ENCODE measurements around the gene TERT. TPM values are rescaled to one million over a fixed set of nuclear protein-coding genes. Genes with fewer than 3 reads are reported as not detected.

The TERT gene
- total and polyA plus RNA-seq, 2 of the 13 experiments (the other 11 are each of a cell fraction or from before 2014, with no cell fraction given), result 4.3 to 5.9 TPM

DNA sequence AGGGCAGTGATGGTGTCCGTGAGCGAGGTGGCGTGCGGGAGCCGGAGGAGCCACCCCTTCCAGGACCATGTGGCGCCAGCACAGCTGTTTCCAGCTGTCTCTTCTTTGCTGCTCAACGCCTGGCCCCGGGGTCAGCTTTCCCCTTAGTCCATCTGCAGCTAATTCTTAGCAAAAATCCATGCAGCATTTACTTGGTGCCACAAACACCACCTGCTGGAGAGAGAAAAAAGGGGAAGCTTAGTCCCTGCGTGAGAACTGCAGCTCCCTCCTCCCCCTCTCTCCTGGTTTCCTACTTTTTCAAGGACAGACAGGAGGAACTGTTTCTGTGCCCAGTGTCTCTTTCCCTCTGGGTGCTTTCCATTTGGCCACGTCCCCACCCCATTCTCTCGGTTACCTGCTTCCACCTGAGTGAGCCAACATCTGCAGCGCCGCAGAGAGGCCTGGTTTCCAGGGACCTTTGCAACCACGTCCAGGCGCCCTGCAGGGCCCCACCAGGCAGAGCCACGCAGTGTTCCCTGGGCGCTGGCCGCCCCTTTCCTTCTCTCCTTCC lies 90.1 kb downstream of the TERT start (continued):
- TF ChIP-seq HDAC2 (CRISPR knock-in tag; IDR thresholded peaks at IDR 0.05) (no peak), WIZ (CRISPR knock-in tag; IDR thresholded peaks at IDR 0.05) (no peak), GABPA (IDR thresholded peaks at IDR 0.05; ENCODE audit: low read depth, low read length) (no peak), GABPA (CRISPR knock-in tag; IDR thresholded peaks at IDR 0.05; ENCODE audit: low read depth) (no peak), STAG1 (CRISPR knock-in tag; IDR thresholded peaks at IDR 0.05) (peak; percentile 71), ZNF17 (CRISPR knock-in tag; IDR thresholded peaks at IDR 0.05) (no peak), PHB2 (IDR thresholded peaks at IDR 0.05; ENCODE audit: partially characterized antibody) (no peak), ZNF788 (CRISPR knock-in tag; IDR thresholded peaks at IDR 0.05; ENCODE audit: borderline replicate concordance) (no peak), ZNF777 (CRISPR knock-in tag; IDR thresholded peaks at IDR 0.05) (peak; percentile 59; the same call in 1 of the 2 replicates), MYC (CRISPR knock-in tag; IDR thresholded peaks at IDR 0.05; ENCODE audit: borderline replicate concordance) (peak; percentile 37; the same call in 1 of the 2 replicates), ZNF331 (CRISPR knock-in tag; IDR thresholded peaks at IDR 0.05) (peak; percentile 46; the same call in 1 of the 2 replicates), NFKB2 (CRISPR knock-in tag; IDR thresholded peaks at IDR 0.05; ENCODE audit: borderline replicate concordance) (no peak; the same call in 1 of the 2 replicates)
- TF ChIP-seq, protein P1, sequence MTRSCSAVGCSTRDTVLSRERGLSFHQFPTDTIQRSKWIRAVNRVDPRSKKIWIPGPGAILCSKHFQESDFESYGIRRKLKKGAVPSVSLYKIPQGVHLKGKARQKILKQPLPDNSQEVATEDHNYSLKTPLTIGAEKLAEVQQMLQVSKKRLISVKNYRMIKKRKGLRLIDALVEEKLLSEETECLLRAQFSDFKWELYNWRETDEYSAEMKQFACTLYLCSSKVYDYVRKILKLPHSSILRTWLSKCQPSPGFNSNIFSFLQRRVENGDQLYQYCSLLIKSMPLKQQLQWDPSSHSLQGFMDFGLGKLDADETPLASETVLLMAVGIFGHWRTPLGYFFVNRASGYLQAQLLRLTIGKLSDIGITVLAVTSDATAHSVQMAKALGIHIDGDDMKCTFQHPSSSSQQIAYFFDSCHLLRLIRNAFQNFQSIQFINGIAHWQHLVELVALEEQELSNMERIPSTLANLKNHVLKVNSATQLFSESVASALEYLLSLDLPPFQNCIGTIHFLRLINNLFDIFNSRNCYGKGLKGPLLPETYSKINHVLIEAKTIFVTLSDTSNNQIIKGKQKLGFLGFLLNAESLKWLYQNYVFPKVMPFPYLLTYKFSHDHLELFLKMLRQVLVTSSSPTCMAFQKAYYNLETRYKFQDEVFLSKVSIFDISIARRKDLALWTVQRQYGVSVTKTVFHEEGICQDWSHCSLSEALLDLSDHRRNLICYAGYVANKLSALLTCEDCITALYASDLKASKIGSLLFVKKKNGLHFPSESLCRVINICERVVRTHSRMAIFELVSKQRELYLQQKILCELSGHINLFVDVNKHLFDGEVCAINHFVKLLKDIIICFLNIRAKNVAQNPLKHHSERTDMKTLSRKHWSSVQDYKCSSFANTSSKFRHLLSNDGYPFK (CRISPR knock-in tag; IDR thresholded peaks at IDR 0.05; ENCODE audit: borderline replicate concordance), result no peak
- TF ChIP-seq, protein P2, sequence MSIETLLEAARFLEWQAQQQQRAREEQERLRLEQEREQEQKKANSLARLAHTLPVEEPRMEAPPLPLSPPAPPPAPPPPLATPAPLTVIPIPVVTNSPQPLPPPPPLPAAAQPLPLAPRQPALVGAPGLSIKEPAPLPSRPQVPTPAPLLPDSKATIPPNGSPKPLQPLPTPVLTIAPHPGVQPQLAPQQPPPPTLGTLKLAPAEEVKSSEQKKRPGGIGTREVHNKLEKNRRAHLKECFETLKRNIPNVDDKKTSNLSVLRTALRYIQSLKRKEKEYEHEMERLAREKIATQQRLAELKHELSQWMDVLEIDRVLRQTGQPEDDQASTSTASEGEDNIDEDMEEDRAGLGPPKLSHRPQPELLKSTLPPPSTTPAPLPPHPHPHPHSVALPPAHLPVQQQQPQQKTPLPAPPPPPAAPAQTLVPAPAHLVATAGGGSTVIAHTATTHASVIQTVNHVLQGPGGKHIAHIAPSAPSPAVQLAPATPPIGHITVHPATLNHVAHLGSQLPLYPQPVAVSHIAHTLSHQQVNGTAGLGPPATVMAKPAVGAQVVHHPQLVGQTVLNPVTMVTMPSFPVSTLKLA (IDR thresholded peaks at IDR 0.05), result no peak
- TF ChIP-seq, protein P3, sequence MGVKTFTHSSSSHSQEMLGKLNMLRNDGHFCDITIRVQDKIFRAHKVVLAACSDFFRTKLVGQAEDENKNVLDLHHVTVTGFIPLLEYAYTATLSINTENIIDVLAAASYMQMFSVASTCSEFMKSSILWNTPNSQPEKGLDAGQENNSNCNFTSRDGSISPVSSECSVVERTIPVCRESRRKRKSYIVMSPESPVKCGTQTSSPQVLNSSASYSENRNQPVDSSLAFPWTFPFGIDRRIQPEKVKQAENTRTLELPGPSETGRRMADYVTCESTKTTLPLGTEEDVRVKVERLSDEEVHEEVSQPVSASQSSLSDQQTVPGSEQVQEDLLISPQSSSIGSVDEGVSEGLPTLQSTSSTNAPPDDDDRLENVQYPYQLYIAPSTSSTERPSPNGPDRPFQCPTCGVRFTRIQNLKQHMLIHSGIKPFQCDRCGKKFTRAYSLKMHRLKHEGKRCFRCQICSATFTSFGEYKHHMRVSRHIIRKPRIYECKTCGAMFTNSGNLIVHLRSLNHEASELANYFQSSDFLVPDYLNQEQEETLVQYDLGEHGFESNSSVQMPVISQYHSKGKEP (CRISPR knock-in tag; IDR thresholded peaks at IDR 0.05), result no peak
- TF ChIP-seq, protein P4, sequence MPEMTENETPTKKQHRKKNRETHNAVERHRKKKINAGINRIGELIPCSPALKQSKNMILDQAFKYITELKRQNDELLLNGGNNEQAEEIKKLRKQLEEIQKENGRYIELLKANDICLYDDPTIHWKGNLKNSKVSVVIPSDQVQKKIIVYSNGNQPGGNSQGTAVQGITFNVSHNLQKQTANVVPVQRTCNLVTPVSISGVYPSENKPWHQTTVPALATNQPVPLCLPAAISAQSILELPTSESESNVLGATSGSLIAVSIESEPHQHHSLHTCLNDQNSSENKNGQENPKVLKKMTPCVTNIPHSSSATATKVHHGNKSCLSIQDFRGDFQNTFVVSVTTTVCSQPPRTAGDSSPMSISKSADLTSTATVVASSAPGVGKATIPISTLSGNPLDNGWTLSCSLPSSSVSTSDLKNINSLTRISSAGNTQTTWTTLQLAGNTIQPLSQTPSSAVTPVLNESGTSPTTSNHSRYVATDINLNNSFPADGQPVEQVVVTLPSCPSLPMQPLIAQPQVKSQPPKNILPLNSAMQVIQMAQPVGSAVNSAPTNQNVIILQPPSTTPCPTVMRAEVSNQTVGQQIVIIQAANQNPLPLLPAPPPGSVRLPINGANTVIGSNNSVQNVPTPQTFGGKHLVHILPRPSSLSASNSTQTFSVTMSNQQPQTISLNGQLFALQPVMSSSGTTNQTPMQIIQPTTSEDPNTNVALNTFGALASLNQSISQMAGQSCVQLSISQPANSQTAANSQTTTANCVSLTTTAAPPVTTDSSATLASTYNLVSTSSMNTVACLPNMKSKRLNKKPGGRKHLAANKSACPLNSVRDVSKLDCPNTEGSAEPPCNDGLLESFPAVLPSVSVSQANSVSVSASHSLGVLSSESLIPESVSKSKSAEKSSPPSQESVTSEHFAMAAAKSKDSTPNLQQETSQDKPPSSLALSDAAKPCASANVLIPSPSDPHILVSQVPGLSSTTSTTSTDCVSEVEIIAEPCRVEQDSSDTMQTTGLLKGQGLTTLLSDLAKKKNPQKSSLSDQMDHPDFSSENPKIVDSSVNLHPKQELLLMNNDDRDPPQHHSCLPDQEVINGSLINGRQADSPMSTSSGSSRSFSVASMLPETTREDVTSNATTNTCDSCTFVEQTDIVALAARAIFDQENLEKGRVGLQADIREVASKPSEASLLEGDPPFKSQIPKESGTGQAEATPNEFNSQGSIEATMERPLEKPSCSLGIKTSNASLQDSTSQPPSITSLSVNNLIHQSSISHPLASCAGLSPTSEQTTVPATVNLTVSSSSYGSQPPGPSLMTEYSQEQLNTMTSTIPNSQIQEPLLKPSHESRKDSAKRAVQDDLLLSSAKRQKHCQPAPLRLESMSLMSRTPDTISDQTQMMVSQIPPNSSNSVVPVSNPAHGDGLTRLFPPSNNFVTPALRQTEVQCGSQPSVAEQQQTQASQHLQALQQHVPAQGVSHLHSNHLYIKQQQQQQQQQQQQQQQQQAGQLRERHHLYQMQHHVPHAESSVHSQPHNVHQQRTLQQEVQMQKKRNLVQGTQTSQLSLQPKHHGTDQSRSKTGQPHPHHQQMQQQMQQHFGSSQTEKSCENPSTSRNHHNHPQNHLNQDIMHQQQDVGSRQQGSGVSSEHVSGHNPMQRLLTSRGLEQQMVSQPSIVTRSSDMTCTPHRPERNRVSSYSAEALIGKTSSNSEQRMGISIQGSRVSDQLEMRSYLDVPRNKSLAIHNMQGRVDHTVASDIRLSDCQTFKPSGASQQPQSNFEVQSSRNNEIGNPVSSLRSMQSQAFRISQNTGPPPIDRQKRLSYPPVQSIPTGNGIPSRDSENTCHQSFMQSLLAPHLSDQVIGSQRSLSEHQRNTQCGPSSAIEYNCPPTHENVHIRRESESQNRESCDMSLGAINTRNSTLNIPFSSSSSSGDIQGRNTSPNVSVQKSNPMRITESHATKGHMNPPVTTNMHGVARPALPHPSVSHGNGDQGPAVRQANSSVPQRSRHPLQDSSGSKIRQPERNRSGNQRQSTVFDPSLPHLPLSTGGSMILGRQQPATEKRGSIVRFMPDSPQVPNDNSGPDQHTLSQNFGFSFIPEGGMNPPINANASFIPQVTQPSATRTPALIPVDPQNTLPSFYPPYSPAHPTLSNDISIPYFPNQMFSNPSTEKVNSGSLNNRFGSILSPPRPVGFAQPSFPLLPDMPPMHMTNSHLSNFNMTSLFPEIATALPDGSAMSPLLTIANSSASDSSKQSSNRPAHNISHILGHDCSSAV (CRISPR knock-in tag; IDR thresholded peaks at IDR 0.05; ENCODE audit: borderline replicate concordance), result no peak

Data from HepG2 (cell line).